ENCODE results near the gene IMP4. TPM values are rescaled to one million over a fixed set of nuclear protein-coding genes. Genes with fewer than 3 reads are reported as not detected.

IMP4 gene
- total and polyA plus RNA-seq, 2 donors (not counting 1 experiment from before 2014, with no cell fraction given): 102 to 164 TPM

DNA sequence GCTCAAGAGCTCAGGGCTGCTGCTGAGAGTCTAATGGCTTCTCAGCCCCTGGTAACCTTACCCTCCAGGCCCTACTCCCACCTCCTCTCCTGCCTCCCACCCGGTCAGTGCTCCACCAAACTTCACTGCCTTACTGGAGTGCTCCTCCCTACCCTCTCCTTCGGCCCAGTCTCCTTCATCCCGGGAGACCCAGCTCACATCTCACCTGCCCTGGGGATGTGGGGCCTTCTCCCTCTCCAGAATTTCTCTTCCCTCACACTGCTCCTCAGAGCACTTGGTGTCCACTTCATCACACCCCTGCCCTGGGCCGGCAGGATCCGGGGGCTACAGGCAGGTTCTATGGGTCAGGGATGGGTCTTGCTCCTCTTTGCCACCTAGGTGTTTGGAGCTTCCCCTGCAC lies 34.8 kb downstream of the IMP4 start:
- H3K4me2 ChIP-seq (replicated peaks; ENCODE audit: low read depth, low read length, poor library complexity, severe bottlenecking): peak overlapping the region; percentile 49
- peak overlapping the region in 1 of 5 experiments; percentile 5 for H3K4me3 ChIP-seq (ENCODE audit: control extremely low read depth in 1 of 5, extremely low read depth in 1 of 5, insufficient read depth in 1 of 5, low read depth in 2 of 5, low read length in 4 of 5)
- H3K9me3 Mint-ChIP-seq (ENCODE audit: insufficient read depth): no peaks in the 10 kb centered on the region
- H3K79me2 ChIP-seq (ENCODE audit: control insufficient read depth, insufficient read depth, low read length): peaks cover 61% of the 10 kb centered on the region
- ChIA-PET POLR2A (interaction anchor here (0.6 to 3.0 kb wide), 5 partner anchors 9 to 36 kb away, joined by 3 to 12 read pairs (median 6); partner anchors contain the start of gene IMP4), CTCF (interaction anchor here (1.1 to 6.7 kb wide), 4 partner anchors 12 to 35 kb away, joined by 3 to 61 read pairs (median 5); partner anchors contain the start of gene IMP4)
- peaks cover 47 to 84% of the 10 kb centered on the region in 2 donors for H3K4me1 ChIP-seq (ENCODE audit: control insufficient read depth in 2 of 2, insufficient read depth in 2 of 2, low read length in 2 of 2)
- peaks cover 0 to 3% (median 0%) of the 10 kb centered on the region in 3 donors for H3K9me3 ChIP-seq (ENCODE audit: control extremely low read depth in 1 of 3, control insufficient read depth in 2 of 3, insufficient read depth in 1 of 3, low read length in 2 of 3)
- H3K27me3 ChIP-seq (replicated peaks in 1 of 4; ENCODE audit: control extremely low read depth in 1 of 4, control insufficient read depth in 3 of 4, insufficient read depth in 4 of 4, low read length in 3 of 4): no peaks in the 10 kb centered on the region
- peaks cover 87% of the 10 kb centered on the region for H3K4me1 Mint-ChIP-seq
- WGBS (ENCODE audit: insufficient coverage): 90% methylated on average over 5 of the region's 5 CpGs
- H4K20me1 ChIP-seq (ENCODE audit: control insufficient read depth, insufficient read depth, low read length, poor library complexity, severe bottlenecking): peaks cover 52% of the 10 kb centered on the region
- H3K9ac ChIP-seq (ENCODE audit: low read length): peak overlapping the region; percentile 14
- peak overlapping the region; percentile 81 for H3K4me3 Mint-ChIP-seq
- intact Hi-C loops (cut with micrococcal nuclease): no loop called here
- DNase-seq (no peak), ATAC-seq (ENCODE audit: low read depth) (no peak)
- peak overlapping the region; percentile 91 for H3K27ac Mint-ChIP-seq
- peak overlapping the region; percentile 66 to 67 for H3K27ac ChIP-seq (ENCODE audit: low read length in 2 of 2)
- H2AFZ ChIP-seq (ENCODE audit: insufficient read depth, low read depth, low read length, poor library complexity, severe bottlenecking): no peak overlapping the region
- no peak for TF ChIP-seq EZH2 (IDR thresholded peaks at IDR 0.05; ENCODE audit: borderline replicate concordance, insufficient read depth, low read depth, low read length, poor library complexity, severe bottlenecking)
- TF ChIP-seq, protein P1, sequence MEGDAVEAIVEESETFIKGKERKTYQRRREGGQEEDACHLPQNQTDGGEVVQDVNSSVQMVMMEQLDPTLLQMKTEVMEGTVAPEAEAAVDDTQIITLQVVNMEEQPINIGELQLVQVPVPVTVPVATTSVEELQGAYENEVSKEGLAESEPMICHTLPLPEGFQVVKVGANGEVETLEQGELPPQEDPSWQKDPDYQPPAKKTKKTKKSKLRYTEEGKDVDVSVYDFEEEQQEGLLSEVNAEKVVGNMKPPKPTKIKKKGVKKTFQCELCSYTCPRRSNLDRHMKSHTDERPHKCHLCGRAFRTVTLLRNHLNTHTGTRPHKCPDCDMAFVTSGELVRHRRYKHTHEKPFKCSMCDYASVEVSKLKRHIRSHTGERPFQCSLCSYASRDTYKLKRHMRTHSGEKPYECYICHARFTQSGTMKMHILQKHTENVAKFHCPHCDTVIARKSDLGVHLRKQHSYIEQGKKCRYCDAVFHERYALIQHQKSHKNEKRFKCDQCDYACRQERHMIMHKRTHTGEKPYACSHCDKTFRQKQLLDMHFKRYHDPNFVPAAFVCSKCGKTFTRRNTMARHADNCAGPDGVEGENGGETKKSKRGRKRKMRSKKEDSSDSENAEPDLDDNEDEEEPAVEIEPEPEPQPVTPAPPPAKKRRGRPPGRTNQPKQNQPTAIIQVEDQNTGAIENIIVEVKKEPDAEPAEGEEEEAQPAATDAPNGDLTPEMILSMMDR (IDR thresholded peaks at IDR 0.05): no peak
- H3K36me3 ChIP-seq (replicated peaks in 1 of 2; ENCODE audit: control extremely low read depth in 1 of 2, control insufficient read depth in 1 of 2, extremely low read depth in 1 of 2, insufficient read depth in 2 of 2, low read length in 1 of 2): peaks cover 0 to 22% of the 10 kb centered on the region in 2 experiments
- H3K27me3 Mint-ChIP-seq: no peaks in the 10 kb centered on the region

DNA sequence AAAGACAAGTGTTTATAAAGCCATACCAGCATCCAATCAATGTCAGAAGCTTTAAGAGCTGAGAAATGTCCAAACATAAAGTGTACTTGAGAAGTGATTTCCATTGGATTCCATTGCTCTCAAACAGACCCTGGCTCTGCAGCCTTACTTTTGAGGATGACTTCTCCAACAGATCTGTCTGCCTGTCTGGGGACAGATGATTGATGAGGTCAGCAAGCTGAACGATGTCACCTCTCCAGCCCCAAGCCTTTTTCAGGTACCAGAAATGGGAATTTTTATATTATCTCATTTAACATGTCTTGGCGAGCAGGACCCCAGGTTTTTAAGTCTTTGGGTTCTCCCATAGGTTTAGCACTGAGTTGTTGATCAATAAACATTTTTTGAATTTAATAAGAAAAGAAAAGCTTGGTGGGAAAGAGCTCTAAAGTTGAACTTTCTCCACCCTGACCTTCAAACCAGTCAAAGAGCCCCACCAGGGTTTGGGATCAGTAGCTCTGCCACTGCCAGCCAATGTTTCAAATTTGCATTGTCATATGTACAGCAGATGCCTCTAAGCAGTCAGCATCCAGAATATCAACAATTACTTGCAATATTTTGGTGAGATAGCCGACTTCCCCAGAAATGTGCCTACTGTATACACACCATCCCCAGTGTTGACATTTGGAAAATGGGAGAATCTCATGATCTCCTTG lies 35.7 kb downstream of the IMP4 start:
- Histone ChIP-seq H3K79me2 (ENCODE audit: control insufficient read depth, insufficient read depth, low read length) (peaks cover 59% of the 10 kb centered on the region), H3K4me2 (replicated peaks; ENCODE audit: low read depth, low read length, poor library complexity, severe bottlenecking) (no peak overlapping the region), H3K4me3 (ENCODE audit: control extremely low read depth in 1 of 5, extremely low read depth in 1 of 5, insufficient read depth in 1 of 5, low read depth in 2 of 5, low read length in 4 of 5) (no peak overlapping the region), H4K20me1 (ENCODE audit: control insufficient read depth, insufficient read depth, low read length, poor library complexity, severe bottlenecking) (peaks cover 44% of the 10 kb centered on the region), H3K4me1 (ENCODE audit: control insufficient read depth in 2 of 2, insufficient read depth in 2 of 2, low read length in 2 of 2) (peaks cover 40 to 75% of the 10 kb centered on the region in 2 donors), H3K36me3 (replicated peaks in 1 of 2; ENCODE audit: control extremely low read depth in 1 of 2, control insufficient read depth in 1 of 2, extremely low read depth in 1 of 2, insufficient read depth in 2 of 2, low read length in 1 of 2) (peaks cover 0 to 22% of the 10 kb centered on the region in 2 experiments), H2AFZ (ENCODE audit: insufficient read depth, low read depth, low read length, poor library complexity, severe bottlenecking) (no peak overlapping the region), H3K9me3 (ENCODE audit: control extremely low read depth in 1 of 3, control insufficient read depth in 2 of 3, insufficient read depth in 1 of 3, low read length in 2 of 3) (no peaks in the 10 kb centered on the region), H3K27ac (ENCODE audit: low read length in 2 of 2) (no peak overlapping the region), H3K27me3 (replicated peaks in 1 of 4; ENCODE audit: control extremely low read depth in 1 of 4, control insufficient read depth in 3 of 4, insufficient read depth in 4 of 4, low read length in 3 of 4) (no peaks in the 10 kb centered on the region), H3K9ac (ENCODE audit: low read length) (no peak overlapping the region)
- WGBS (ENCODE audit: insufficient coverage): no CpG with 5 or more reads among the region's 3 CpGs
- H3K4me3 Mint-ChIP-seq: no peak overlapping the region
- H3K9me3 Mint-ChIP-seq (ENCODE audit: insufficient read depth): no peaks in the 10 kb centered on the region
- no peak for ATAC-seq (ENCODE audit: low read depth)
- H3K27ac Mint-ChIP-seq: peak overlapping the region; percentile 91
- no peak for DNase-seq
- intact Hi-C loops (cut with micrococcal nuclease): no loop called here
- H3K4me1 Mint-ChIP-seq: peaks cover 89% of the 10 kb centered on the region
- TF ChIP-seq, protein P1 (IDR thresholded peaks at IDR 0.05): no peak
- TF ChIP-seq EZH2 (IDR thresholded peaks at IDR 0.05; ENCODE audit: borderline replicate concordance, insufficient read depth, low read depth, low read length, poor library complexity, severe bottlenecking): no peak
- ChIA-PET CTCF (interaction anchor here (1.5 to 6.7 kb wide), 3 partner anchors 9 to 36 kb away, joined by 4 to 61 read pairs (median 5); partner anchors contain the start of gene IMP4), POLR2A (interaction anchor here (3.0 kb wide), 1 partner anchor 35 kb away, joined by 12 read pairs; the partner anchor contains the start of gene IMP4)
- no peaks in the 10 kb centered on the region for H3K27me3 Mint-ChIP-seq

All from B cell (primary cell).